HCT116 (cell line): ENCODE data around the gene EPN1. TPM values are rescaled to one million over a fixed set of nuclear protein-coding genes. Genes with fewer than 3 reads are reported as not detected.

Experiments
- ATAC-seq: fragments of 200-7000 bp; cut with Tn5 transposase; 2 replicates; pipeline ENCODE4 v1.9.1; 2020; ENCODE audit warnings: mild to moderate bottlenecking, moderate library complexity
- BruUV-seq: library from RNA; stranded (reverse); fragments of 400-500 nt; replicated peaks from 2 replicates; lab custom pipeline; 2021; lab: Mats Ljungman, UMichigan
- CTCF ChIA-PET: fragments of 300-600 bp; sonication (Branson Sonifier 250); formaldehyde crosslinking; loops from one replicate; lab custom pipeline; 2021; ENCODE audit warnings: antibody characterized with exemption; lab: Charles Lee
- POLR2A ChIA-PET: fragments of 300-600, 350-600 bp; sonication (Branson Sonifier 250); formaldehyde crosslinking; loops from one replicate; lab custom pipeline; 2021; ENCODE audit warnings: antibody characterized with exemption; lab: Charles Lee
- RAD21 ChIA-PET, 2 experiments: fragments of 300-600 bp; sonication (Branson Sonifier 250); formaldehyde crosslinking; loops; one replicate each; lab custom pipeline; 2023; ENCODE audit warnings: low total read pairs in 2 of 2; ENCODE audit not compliant: uncharacterized antibody in 2 of 2, unreplicated experiment in 2 of 2, low non-redundant PET in 1 of 2; lab: Charles Lee
- DNase-seq: peaks from one replicate; pipeline ENCODE4 v3.0.0-alpha.2; 2010; ENCODE audit warnings: low read depth, low spot score
- H2AFZ ChIP-seq: fragments of 200-600 bp; shearing (Covaris generic), sonication (generic); 2 replicates; pipeline ENCODE4 v1.6.1; 2017; ENCODE audit warnings: low read depth, mixed run types, mixed read lengths, antibody characterized with exemption, low read length; ENCODE audit not compliant: poor library complexity, severe bottlenecking
- H3K27ac ChIP-seq: 2 replicates; pipeline ENCODE4 v1.5.1; 2012; ENCODE audit warnings: low read depth, low read length
- H3K27me3 ChIP-seq: fragments of 200-600 bp; sonication (generic); 2 replicates; pipeline ENCODE4 v1.6.1; 2016; ENCODE audit warnings: mixed run types, low read length, mixed read lengths; ENCODE audit not compliant: insufficient read depth
- H3K36me3 ChIP-seq, 2 experiments: fragments of 200-500 bp in 1 of 2; fragments of 200-600 bp in 1 of 2; sonication (Bioruptor generic) in 1 of 2; sonication (generic) in 1 of 2; 2 replicates each; pipeline versions ENCODE4 v1.5.1 to v1.6.1; 2014 to 2016; ENCODE audit warnings: low read length in 2 of 2, inconsistent platforms in 1 of 2, mixed read lengths in 1 of 2, mixed run types in 1 of 2; ENCODE audit not compliant: insufficient read depth in 2 of 2, control insufficient read depth in 1 of 2
- H3K4me1 ChIP-seq, 2 experiments: fragments of 200-600 bp in 1 of 2; sonication (generic) in 1 of 2; 2 replicates each; pipeline versions ENCODE4 v1.5.1 to v1.6.1; 2012 to 2017; ENCODE audit warnings: low read length in 2 of 2, inconsistent platforms in 1 of 2, mild to moderate bottlenecking in 1 of 2, mixed read lengths in 1 of 2, mixed run types in 1 of 2, moderate library complexity in 1 of 2; ENCODE audit not compliant: insufficient read depth in 2 of 2, control insufficient read depth in 1 of 2
- H3K4me2 ChIP-seq: fragments of 200-600 bp; sonication (generic); 2 replicates; pipeline ENCODE4 v1.6.1; 2017; ENCODE audit warnings: mixed run types, low read length, mixed read lengths
- H3K4me3 ChIP-seq, 2 experiments: fragments of 200-600 bp in 1 of 2; sonication (generic) in 1 of 2; replicated peaks in 1 of 2; 2 replicates each; pipeline ENCODE4 v1.5.1; 2011 to 2016; ENCODE audit warnings: low read length in 2 of 2, control low read depth in 1 of 2, low read depth in 1 of 2, mild to moderate bottlenecking in 1 of 2, mixed read lengths in 1 of 2, mixed run types in 1 of 2
- H3K79me2 ChIP-seq: fragments of 200-600 bp; sonication (generic); 2 replicates; pipeline ENCODE4 v1.6.1; 2017; ENCODE audit warnings: mild to moderate bottlenecking, mixed run types, low read length, moderate library complexity, mixed read lengths; ENCODE audit not compliant: insufficient read depth
- H3K9ac ChIP-seq: fragments of 200-600 bp; sonication (generic); 2 replicates; pipeline ENCODE4 v1.6.1; 2016; ENCODE audit warnings: low read length, mixed read lengths
- H3K9me2 ChIP-seq: fragments of 200-600 bp; sonication (generic), shearing (Covaris generic); 2 replicates; pipeline ENCODE4 v1.6.1; 2017; ENCODE audit warnings: mixed run types, mild to moderate bottlenecking, moderate library complexity; ENCODE audit not compliant: insufficient read depth
- H3K9me3 ChIP-seq, 2 experiments: fragments of 200-500 bp in 1 of 2; fragments of 200-600 bp in 1 of 2; sonication (Bioruptor generic) in 1 of 2; sonication (generic) in 1 of 2; 2 replicates each; pipeline ENCODE4 v1.6.1; 2014 to 2017; ENCODE audit warnings: low read length in 2 of 2, mixed read lengths in 2 of 2, inconsistent platforms in 1 of 2, low read depth in 1 of 2, mild to moderate bottlenecking in 1 of 2, mixed run types in 1 of 2, moderate library complexity in 1 of 2; ENCODE audit not compliant: control insufficient read depth in 1 of 2, insufficient read depth in 1 of 2
- H4K20me1 ChIP-seq: fragments of 200-600 bp; sonication (generic), shearing (Covaris generic); 2 replicates; pipeline ENCODE4 v1.6.1; 2017; ENCODE audit warnings: mixed run types, mild to moderate bottlenecking, moderate library complexity; ENCODE audit not compliant: insufficient read depth
- ATF3 ChIP-seq: IDR thresholded peaks from 2 replicates; pipeline ENCODE4 v1.6.1; 2012
- CBX3 ChIP-seq: IDR thresholded peaks from 2 replicates; pipeline ENCODE4 v1.6.1; 2012; ENCODE audit warnings: low read depth
- CEBPB ChIP-seq: IDR thresholded peaks from 2 replicates; pipeline ENCODE4 v1.6.1; 2012; ENCODE audit warnings: low read depth
- CTCF ChIP-seq, 3 experiments: fragments of 200-600 bp in 1 of 3; sonication (generic) in 1 of 3; IDR thresholded peaks in 2 of 3; conservative IDR thresholded peaks in 1 of 3; 2 replicates each; pipeline ENCODE4 v1.5.1; 2012 to 2017; ENCODE audit warnings: low read depth in 2 of 3, low read length in 2 of 3, antibody characterized with exemption in 1 of 3, borderline replicate concordance in 1 of 3, control low read depth in 1 of 3, mild to moderate bottlenecking in 1 of 3, mixed read lengths in 1 of 3, mixed run types in 1 of 3, moderate library complexity in 1 of 3; ENCODE audit not compliant: insufficient read depth in 1 of 3
- EGR1 ChIP-seq: IDR thresholded peaks from 2 replicates; pipeline ENCODE4 v1.6.1; 2012; ENCODE audit warnings: low read depth
- ELF1 ChIP-seq: IDR thresholded peaks from 2 replicates; pipeline ENCODE4 v1.6.1; 2012; ENCODE audit warnings: low read depth, borderline replicate concordance
- EZH2 ChIP-seq: fragments of 200-600 bp; sonication (generic); IDR thresholded peaks from 2 replicates; pipeline ENCODE4 v1.6.1; 2017; ENCODE audit warnings: antibody characterized with exemption, mixed run types
- EZH2phosphoT487 ChIP-seq: fragments of 200-600 bp; IDR thresholded peaks from 2 replicates; pipeline ENCODE4 v1.6.1; 2018; ENCODE audit warnings: antibody characterized with exemption, borderline replicate concordance
- FOSL1 ChIP-seq: IDR thresholded peaks from 2 replicates; pipeline ENCODE4 v1.6.1; 2012; ENCODE audit warnings: low read depth
- JUND ChIP-seq: IDR thresholded peaks from 2 replicates; pipeline ENCODE4 v1.6.1; 2012
- POLR2A ChIP-seq: IDR thresholded peaks from 2 replicates; pipeline ENCODE4 v1.7.0; 2011; ENCODE audit warnings: borderline replicate concordance; ENCODE audit not compliant: insufficient read depth, insufficient read length; ENCODE audit errors: extremely low read depth
- POLR2AphosphoS5 ChIP-seq: IDR thresholded peaks from 2 replicates; pipeline ENCODE4 v1.6.1; 2011; ENCODE audit warnings: mild to moderate bottlenecking, low read depth, low read length, moderate library complexity
- RAD21 ChIP-seq: IDR thresholded peaks from 2 replicates; pipeline ENCODE4 v1.6.1; 2012; ENCODE audit warnings: low read depth, mild to moderate bottlenecking
- SRF ChIP-seq: IDR thresholded peaks from 2 replicates; pipeline ENCODE4 v1.6.1; 2012; ENCODE audit warnings: low read depth
- YY1 ChIP-seq: IDR thresholded peaks from 2 replicates; pipeline ENCODE4 v1.6.1; 2011; ENCODE audit warnings: low read length, low read depth, moderate library complexity, mild to moderate bottlenecking; ENCODE audit not compliant: insufficient replicate concordance; ENCODE audit errors: extremely low read depth
- ZFX ChIP-seq: fragments of 450-650 bp; IDR thresholded peaks from 2 replicates; pipeline ENCODE4 v1.6.1; 2017
- ZNF274 ChIP-seq: fragments of 200-500 bp; sonication (Bioruptor generic); IDR thresholded peaks from 2 replicates; pipeline ENCODE4 v1.6.1; 2014; ENCODE audit warnings: mild to moderate bottlenecking, low read depth, low read length, inconsistent platforms
- intact Hi-C: fragments of 100-400 bp; cut with micrococcal nuclease; formaldehyde crosslinking; loops from 2 replicates; pipeline ENCODE4 v1.10.0; 2022
- total RNA-seq: library from RNA; stranded (reverse); gene quantifications from one replicate; pipeline ENCODE4 v1.2.1, GENCODE V29; 2021; ENCODE audit not compliant: unreplicated experiment
- TF ChIP-seq, protein P1 (sequence below): IDR thresholded peaks from 2 replicates; pipeline ENCODE4 v1.6.1; 2011; ENCODE audit warnings: mild to moderate bottlenecking, low read length, moderate library complexity; ENCODE audit not compliant: insufficient replicate concordance; ENCODE audit errors: extremely low read depth
- TF ChIP-seq, protein P2 (sequence below): IDR thresholded peaks from 2 replicates; pipeline ENCODE4 v1.6.1; 2012; ENCODE audit warnings: low read depth

Gene EPN1
- total RNA-seq, 1 experiment from 2014 or later: 122 TPM

- RAD21 ChIA-PET: no interaction called here
- CTCF ChIA-PET: no interaction called here
- no peak overlapping the region for H3K9ac ChIP-seq
These were observed 8.6 kb upstream of the EPN1 start for GRCh38 chr19:55666343-55667005.

More at GRCh38 chr19:55666343-55667005, 8.6 kb upstream of the EPN1 start:
- Histone ChIP-seq H3K4me1 (peaks cover 5 to 29% of the 10 kb centered on the region in 2 experiments; a peak in 3 of 4 replicates), H3K36me3 (peaks cover 54 to 79% of the 10 kb centered on the region in 2 experiments)
- TF ChIP-seq EGR1: no peak
- TF ChIP-seq EZH2phosphoT487: no peak
- no peak for TF ChIP-seq EZH2
- TF ChIP-seq YY1: no peak
- no peak for TF ChIP-seq FOSL1
- TF ChIP-seq RAD21: no peak
- TF ChIP-seq ATF3: no peak
- no peak for TF ChIP-seq CBX3
- no peak for TF ChIP-seq ELF1
- TF ChIP-seq, protein P1, sequence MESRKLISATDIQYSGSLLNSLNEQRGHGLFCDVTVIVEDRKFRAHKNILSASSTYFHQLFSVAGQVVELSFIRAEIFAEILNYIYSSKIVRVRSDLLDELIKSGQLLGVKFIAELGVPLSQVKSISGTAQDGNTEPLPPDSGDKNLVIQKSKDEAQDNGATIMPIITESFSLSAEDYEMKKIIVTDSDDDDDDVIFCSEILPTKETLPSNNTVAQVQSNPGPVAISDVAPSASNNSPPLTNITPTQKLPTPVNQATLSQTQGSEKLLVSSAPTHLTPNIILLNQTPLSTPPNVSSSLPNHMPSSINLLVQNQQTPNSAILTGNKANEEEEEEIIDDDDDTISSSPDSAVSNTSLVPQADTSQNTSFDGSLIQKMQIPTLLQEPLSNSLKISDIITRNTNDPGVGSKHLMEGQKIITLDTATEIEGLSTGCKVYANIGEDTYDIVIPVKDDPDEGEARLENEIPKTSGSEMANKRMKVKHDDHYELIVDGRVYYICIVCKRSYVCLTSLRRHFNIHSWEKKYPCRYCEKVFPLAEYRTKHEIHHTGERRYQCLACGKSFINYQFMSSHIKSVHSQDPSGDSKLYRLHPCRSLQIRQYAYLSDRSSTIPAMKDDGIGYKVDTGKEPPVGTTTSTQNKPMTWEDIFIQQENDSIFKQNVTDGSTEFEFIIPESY: no peak
- no peak for TF ChIP-seq SRF
- TF ChIP-seq POLR2AphosphoS5: no peak
- TF ChIP-seq CEBPB: no peak
- no peak for TF ChIP-seq ZFX
- no peak for TF ChIP-seq JUND
- TF ChIP-seq CTCF (IDR thresholded peaks at IDR 0.05 in 2 of 3, conservative IDR thresholded peaks at IDR 0.05 in 1 of 3; ENCODE audit: borderline replicate concordance in 1 of 3, insufficient read depth in 1 of 3, low read depth in 2 of 3, low read length in 2 of 3): no peak
- TF ChIP-seq POLR2A: no peak
- TF ChIP-seq, protein P2, sequence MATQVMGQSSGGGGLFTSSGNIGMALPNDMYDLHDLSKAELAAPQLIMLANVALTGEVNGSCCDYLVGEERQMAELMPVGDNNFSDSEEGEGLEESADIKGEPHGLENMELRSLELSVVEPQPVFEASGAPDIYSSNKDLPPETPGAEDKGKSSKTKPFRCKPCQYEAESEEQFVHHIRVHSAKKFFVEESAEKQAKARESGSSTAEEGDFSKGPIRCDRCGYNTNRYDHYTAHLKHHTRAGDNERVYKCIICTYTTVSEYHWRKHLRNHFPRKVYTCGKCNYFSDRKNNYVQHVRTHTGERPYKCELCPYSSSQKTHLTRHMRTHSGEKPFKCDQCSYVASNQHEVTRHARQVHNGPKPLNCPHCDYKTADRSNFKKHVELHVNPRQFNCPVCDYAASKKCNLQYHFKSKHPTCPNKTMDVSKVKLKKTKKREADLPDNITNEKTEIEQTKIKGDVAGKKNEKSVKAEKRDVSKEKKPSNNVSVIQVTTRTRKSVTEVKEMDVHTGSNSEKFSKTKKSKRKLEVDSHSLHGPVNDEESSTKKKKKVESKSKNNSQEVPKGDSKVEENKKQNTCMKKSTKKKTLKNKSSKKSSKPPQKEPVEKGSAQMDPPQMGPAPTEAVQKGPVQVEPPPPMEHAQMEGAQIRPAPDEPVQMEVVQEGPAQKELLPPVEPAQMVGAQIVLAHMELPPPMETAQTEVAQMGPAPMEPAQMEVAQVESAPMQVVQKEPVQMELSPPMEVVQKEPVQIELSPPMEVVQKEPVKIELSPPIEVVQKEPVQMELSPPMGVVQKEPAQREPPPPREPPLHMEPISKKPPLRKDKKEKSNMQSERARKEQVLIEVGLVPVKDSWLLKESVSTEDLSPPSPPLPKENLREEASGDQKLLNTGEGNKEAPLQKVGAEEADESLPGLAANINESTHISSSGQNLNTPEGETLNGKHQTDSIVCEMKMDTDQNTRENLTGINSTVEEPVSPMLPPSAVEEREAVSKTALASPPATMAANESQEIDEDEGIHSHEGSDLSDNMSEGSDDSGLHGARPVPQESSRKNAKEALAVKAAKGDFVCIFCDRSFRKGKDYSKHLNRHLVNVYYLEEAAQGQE: no peak
- TF ChIP-seq ZNF274: no peak
- TF ChIP-seq, all 23 proteins: peak for 0
- Histone ChIP-seq H3K27ac (peak overlapping the region; percentile 18; the same call in 1 of the 2 replicates), H3K9me3 (no peaks in the 10 kb centered on the region), H3K79me2 (peaks cover 99% of the 10 kb centered on the region), H3K4me3 (no peak overlapping the region), H3K4me2 (0 out of 2 replicates have a peak overlapping the region, but pooled peaks have one; percentile 23), H3K27me3 (no peaks in the 10 kb centered on the region), H3K9me2 (no peaks in the 10 kb centered on the region), H4K20me1 (peaks cover 6% of the 10 kb centered on the region; the same call in 1 of the 2 replicates), H2AFZ (no peak overlapping the region)
- ATAC-seq (no peak), DNase-seq (no peak)
- intact Hi-C loops: no loop called here
- no TSS peak for BruUV-seq
- POLR2A ChIA-PET: interaction anchor here (1.1 kb wide), 1 partner anchor 12 kb away, joined by 5 read pairs; no protein-coding TSS in a partner anchor
